Measurements from ENCODE around the gene URM1.
"Not testable (repeated sequence)": the region's sequence is repeated elsewhere in the genome, so short reads cannot be mapped to it uniquely, and the experiment has no call there.

Gene URM1

DNA sequence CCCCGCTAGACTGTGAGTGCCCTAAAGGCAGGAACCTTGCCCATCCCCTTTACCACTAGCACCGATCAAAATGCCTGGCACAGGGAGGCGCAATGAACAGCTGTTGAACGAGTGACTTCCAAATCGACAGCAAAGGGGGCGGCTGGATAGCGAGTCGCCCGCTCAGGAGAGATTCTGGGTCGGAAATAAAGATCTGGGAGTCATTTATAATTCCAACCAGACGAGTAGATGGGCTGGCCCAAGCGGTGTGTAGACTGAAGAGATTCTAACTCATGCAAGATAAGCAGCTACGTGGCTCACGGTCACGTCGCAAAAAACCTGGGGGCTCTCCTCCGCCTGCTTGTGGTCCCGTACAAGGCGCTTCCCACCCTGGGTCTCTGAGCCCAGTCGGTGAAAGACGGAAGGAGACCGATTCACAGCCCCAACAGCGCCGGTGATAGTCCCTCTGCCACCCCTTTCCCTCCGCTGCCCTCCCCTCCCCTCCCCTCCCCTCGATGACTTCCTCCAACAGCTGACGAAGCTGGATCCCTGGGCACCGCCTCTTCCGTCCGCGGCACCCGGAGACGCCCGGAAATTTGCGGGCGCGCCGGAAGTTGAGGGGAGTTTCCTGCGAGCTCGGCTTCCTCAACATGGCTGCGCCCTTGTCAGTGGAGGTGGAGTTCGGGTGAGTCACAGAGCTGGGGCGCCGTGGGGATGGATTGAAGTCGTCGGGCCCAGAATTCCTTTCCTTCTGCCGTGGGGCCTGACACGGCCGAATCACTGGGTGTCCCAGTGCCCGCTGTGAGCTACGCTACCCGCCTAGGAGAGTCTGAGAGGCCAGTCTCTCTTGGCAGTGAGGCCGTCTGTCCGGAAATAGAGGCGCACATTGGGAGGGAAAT, at the start of gene URM1:
Gene URM1 (plus strand): TSS at position 623 of the 878 bp plus-strand sequence. CDS start 7 bp downstream, at position 630.
- peak; percentile 93 to 96 for DNase-seq (ENCODE audit: extremely low read depth in 1 of 2, low read depth in 1 of 2)

- DNase-seq (ENCODE audit: extremely low read depth in 1 of 2, low read depth in 1 of 2), result no peak
Measured at GRCh38 chr9:128321879-128322403, 49.2 kb upstream of the URM1 start.

GRCh38 chr9:128322404-128323211, 48.6 kb upstream of the URM1 start, which contains the start of the genes COQ4 and TRUB2:
COQ4 (plus strand) TSS chr9:128322839; CDS start chr9:128322859, 20 bp downstream.
TRUB2 (minus strand) TSS chr9:128322447; CDS start chr9:128322408, 39 bp downstream.
- peak; percentile 86 for DNase-seq (ENCODE audit: extremely low read depth in 1 of 2, low read depth in 1 of 2)

GRCh38 chr9:128323212-128323730, 47.9 kb upstream of the URM1 start:
- DNase-seq (ENCODE audit: extremely low read depth in 1 of 2, low read depth in 1 of 2), result no peak

- DNase-seq (ENCODE audit: extremely low read depth in 1 of 2, low read depth in 1 of 2), result no peak
Measured at GRCh38 chr9:128323791-128324190, 47.4 kb upstream of the URM1 start.

GRCh38 chr9:128324401-128324800, 46.8 kb upstream of the URM1 start:
- DNase-seq (ENCODE audit: extremely low read depth in 1 of 2, low read depth in 1 of 2), result no peak

DNA sequence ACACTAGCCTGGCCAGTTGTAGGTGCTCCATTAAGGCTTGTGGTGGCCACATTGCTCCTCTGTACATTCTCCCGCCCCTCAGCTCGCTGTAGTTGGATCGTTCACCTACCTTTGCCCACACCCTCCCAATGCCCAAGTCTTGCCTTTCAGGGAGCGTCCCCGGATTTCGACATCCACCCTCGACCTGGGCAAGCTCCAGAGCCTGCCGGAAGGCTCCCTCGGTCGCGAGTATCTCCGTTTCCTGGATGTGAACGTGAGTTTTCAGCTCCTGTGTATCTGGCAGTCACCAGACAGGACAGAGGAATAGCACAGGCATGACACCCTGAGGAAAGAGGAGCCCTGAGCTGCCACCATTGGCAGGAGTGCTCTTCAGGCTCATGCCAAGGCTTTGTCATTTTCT, 45.5 kb upstream of the URM1 start:
- DNase-seq (ENCODE audit: extremely low read depth in 1 of 2, low read depth in 1 of 2), result no peak

- no peak for DNase-seq (ENCODE audit: extremely low read depth in 1 of 2, low read depth in 1 of 2)
Measured at GRCh38 chr9:128333451-128333869, 37.7 kb upstream of the URM1 start.

GRCh38 chr9:128335161-128335560, 36.0 kb upstream of the URM1 start:
- DNase-seq (ENCODE audit: extremely low read depth in 1 of 2, low read depth in 1 of 2), result no peak

- no peak for DNase-seq (ENCODE audit: extremely low read depth in 1 of 2, low read depth in 1 of 2)
Measured at GRCh38 chr9:128335914-128336313, 35.3 kb upstream of the URM1 start.

GRCh38 chr9:128337936-128338335, 33.2 kb upstream of the URM1 start:
- DNase-seq (ENCODE audit: extremely low read depth in 1 of 2, low read depth in 1 of 2), result no peak

- not testable (repeated sequence) for DNase-seq (ENCODE audit: extremely low read depth in 1 of 2, low read depth in 1 of 2)
Measured at GRCh38 chr9:128338852-128339614, 32.1 kb upstream of the URM1 start.

GRCh38 chr9:128339761-128340690, 31.1 kb upstream of the URM1 start, which contains the start of gene SLC27A4:
SLC27A4 (plus strand) TSS chr9:128340527; CDS start chr9:128343133, 2,606 bp downstream.
- peak; percentile 52 to 69 for DNase-seq (ENCODE audit: extremely low read depth in 1 of 2, low read depth in 1 of 2)

DNA sequence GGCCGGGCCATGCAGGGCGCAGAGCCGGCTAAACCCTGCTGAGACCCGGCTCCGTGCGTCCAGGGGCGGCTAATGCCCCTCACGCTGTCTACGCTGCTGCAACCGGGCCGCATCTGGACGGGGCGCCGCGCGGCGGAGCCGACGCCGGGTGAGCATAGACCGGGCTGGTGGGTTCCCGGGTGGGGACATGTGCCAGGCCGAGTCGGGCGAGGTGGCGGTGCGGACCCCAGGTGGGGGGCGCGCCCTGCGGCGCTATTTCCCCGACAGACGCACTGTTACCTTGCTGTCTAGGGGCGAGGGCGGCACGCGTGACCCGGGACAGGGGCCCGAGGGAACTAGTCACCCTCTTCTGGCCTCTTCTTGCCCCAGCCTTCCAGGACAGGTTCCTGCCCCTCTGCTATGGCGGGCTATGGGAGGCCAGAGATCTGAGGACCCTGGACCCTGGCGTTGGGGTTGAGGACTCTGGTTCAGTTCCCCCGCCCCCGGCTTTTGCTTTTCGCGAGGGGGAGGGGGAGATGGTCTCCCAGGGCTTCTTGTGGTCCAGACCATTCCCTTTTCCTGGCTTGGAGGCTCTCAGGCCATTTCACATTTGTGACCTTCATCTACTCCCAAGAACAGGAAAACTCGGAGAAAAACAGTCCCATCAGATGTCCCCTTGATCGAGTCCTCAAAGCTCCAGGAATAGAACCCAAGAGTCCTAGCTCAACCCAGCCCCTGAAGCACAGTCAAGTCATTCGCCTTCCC, 30.3 kb upstream of the URM1 start:
- DNase-seq (ENCODE audit: extremely low read depth in 1 of 2, low read depth in 1 of 2), result no peak

DNA sequence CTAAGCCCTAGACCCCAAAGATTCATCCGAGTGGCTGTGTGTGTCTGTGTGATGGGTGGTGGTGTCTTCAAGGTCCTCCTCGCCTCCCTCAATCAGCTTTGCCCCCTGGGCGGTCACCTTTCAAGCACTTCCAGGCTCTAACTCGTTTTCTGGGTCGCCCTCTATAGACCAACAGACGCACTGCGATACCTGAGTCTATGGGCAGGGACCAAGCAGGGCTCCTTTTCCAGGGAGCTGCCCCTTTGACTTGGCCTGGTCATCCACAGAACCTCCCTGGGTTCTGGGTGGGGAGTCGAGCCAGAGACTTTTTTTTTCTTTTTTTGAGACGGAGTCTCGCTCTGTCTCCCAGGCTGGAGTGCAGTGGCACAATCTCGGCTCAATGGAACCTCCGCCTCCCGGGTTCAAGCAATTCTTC, 29.7 kb upstream of the URM1 start:
- DNase-seq (ENCODE audit: extremely low read depth in 1 of 2, low read depth in 1 of 2), result peak; percentile 33 to 53

DNA sequence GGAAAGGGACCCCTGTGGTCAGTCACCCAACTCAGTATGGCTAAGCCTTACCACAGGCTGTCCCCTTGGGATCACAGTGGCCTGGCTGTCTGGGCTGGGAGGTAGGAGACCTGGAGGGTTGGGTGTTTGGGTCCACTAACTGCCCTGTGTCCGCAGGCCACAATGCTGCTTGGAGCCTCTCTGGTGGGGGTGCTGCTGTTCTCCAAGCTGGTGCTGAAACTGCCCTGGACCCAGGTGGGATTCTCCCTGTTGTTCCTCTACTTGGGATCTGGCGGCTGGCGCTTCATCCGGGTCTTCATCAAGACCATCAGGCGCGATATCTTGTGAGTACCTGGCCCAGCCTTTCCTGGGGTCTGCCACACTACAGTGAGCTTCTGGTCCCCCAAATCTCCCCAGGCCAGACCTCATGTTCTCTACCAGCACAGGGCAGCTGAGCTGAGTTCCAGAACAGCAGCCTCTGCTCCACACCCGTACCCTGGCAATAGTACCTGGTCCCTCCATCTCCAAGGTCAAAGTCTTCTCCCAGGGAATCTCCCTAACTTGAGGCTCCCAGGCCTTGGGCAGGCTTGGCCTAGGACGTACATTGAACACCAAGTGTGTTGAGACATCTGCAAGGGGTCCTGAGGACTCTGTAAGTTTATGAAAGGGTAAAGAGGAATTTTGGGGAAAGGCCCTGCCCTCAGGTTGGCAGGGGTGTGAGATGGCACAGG, 28.0 kb upstream of the URM1 start:
- DNase-seq (ENCODE audit: extremely low read depth in 1 of 2, low read depth in 1 of 2), result no peak

DNA sequence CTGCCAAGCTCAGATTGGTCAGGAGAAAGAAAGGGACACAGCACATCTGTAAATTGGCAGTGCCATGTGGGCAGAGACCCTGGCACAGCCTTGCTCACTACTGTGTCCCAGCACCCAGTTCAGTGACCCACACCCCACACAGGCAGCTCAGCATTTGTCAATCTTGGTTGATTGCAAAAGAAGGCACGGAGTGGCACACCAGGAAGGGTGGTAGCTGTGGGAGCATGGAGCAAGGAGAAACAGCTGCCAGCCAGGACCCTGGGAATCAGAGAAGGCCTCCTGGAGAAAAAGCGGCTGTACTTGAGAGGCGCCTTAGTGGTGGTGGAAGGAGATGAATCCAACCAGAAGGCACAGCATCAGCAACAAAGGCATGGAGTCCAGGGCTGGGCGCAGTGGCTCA, 27.3 kb upstream of the URM1 start:
- no peak for DNase-seq (ENCODE audit: extremely low read depth in 1 of 2, low read depth in 1 of 2)
